H9 (cell line): Measurements from ENCODE around the gene MRPL2. TPM values are rescaled to one million over a fixed set of nuclear protein-coding genes. Genes with fewer than 3 reads are reported as not detected.

ENCODE experiments used
- DNase-seq: peaks from one replicate; pipeline ENCODE4 v3.0.0-alpha.2; 2017
- H2AFZ ChIP-seq: one replicate; pipeline ENCODE4 v1.6.1; 2013; ENCODE audit warnings: mild to moderate bottlenecking, low read length, control low read depth, moderate library complexity
- H2AK5ac ChIP-seq: 2 replicates; pipeline ENCODE4 v1.6.1; 2013; ENCODE audit warnings: low read length, control low read depth, mixed read lengths; ENCODE audit not compliant: insufficient read length
- H2BK120ac ChIP-seq: one replicate; pipeline ENCODE4 v1.6.1; 2013; ENCODE audit warnings: low read depth, mild to moderate bottlenecking, low read length, control low read depth, inconsistent platforms; ENCODE audit not compliant: poor library complexity, severe bottlenecking
- H2BK12ac ChIP-seq: 2 replicates; pipeline ENCODE4 v1.6.1; 2013; ENCODE audit warnings: low read length, control low read depth, mixed read lengths, low read depth; ENCODE audit not compliant: insufficient read length
- H2BK15ac ChIP-seq: 2 replicates; pipeline ENCODE4 v1.6.1; 2013; ENCODE audit warnings: low read depth, low read length, control low read depth
- H2BK20ac ChIP-seq: one replicate; pipeline ENCODE4 v1.6.1; 2013; ENCODE audit warnings: low read depth, mild to moderate bottlenecking, low read length, control low read depth, inconsistent platforms; ENCODE audit not compliant: poor library complexity, severe bottlenecking
- H2BK5ac ChIP-seq: 2 replicates; pipeline ENCODE4 v1.6.1; 2013; ENCODE audit warnings: low read length, control low read depth, mixed read lengths; ENCODE audit not compliant: insufficient read length
- H3K14ac ChIP-seq: 2 replicates; pipeline ENCODE4 v1.6.1; 2013; ENCODE audit warnings: low read length, control low read depth; ENCODE audit not compliant: insufficient read depth
- H3K18ac ChIP-seq: 2 replicates; pipeline ENCODE4 v1.6.1; 2013; ENCODE audit warnings: low read depth, mild to moderate bottlenecking, mixed read lengths, low read length, control low read depth; ENCODE audit not compliant: insufficient read length
- H3K23ac ChIP-seq: 2 replicates; pipeline ENCODE4 v1.6.1; 2013; ENCODE audit warnings: low read length, control low read depth, mixed read lengths, low read depth; ENCODE audit not compliant: insufficient read length
- H3K23me2 ChIP-seq: 2 replicates; pipeline ENCODE4 v1.6.1; 2013; ENCODE audit warnings: low read depth, mild to moderate bottlenecking, mixed read lengths, low read length, control low read depth; ENCODE audit not compliant: insufficient read length, poor library complexity, severe bottlenecking
- H3K27ac ChIP-seq: 2 replicates; pipeline ENCODE4 v1.5.1; 2013; ENCODE audit warnings: low read length, control low read depth, mixed read lengths, low read depth; ENCODE audit not compliant: insufficient read length
- H3K27me3 ChIP-seq: 2 replicates; pipeline ENCODE4 v1.6.1; 2013; ENCODE audit warnings: low read length, control low read depth, inconsistent platforms; ENCODE audit not compliant: insufficient read depth
- H3K4ac ChIP-seq: 2 replicates; pipeline ENCODE4 v1.6.1; 2013; ENCODE audit warnings: low read depth, mild to moderate bottlenecking, control low read depth, inconsistent platforms, low read length, moderate library complexity
- H3K4me1 ChIP-seq: 2 replicates; pipeline ENCODE4 v1.6.1; 2013; ENCODE audit warnings: low read length, control low read depth, inconsistent platforms; ENCODE audit not compliant: insufficient read depth
- H3K4me2 ChIP-seq: 2 replicates; pipeline ENCODE4 v1.6.1; 2013; ENCODE audit warnings: low read length, control low read depth, mixed read lengths; ENCODE audit not compliant: insufficient read length, insufficient read depth
- H3K56ac ChIP-seq: 2 replicates; pipeline ENCODE4 v1.6.1; 2013; ENCODE audit warnings: low read depth, mild to moderate bottlenecking, mixed read lengths, low read length, control low read depth; ENCODE audit not compliant: insufficient read length
- H3K79me1 ChIP-seq: 2 replicates; pipeline ENCODE4 v1.6.1; 2013; ENCODE audit warnings: low read depth, mild to moderate bottlenecking, moderate library complexity, low read length, control low read depth, inconsistent platforms; ENCODE audit not compliant: insufficient read depth, poor library complexity, severe bottlenecking
- H3K79me2 ChIP-seq: 2 replicates; pipeline ENCODE4 v1.6.1; 2013; ENCODE audit warnings: low read length, control low read depth, inconsistent platforms; ENCODE audit not compliant: insufficient read depth
- H3K9ac ChIP-seq: 2 replicates; pipeline ENCODE4 v1.6.1; 2013; ENCODE audit warnings: low read length, control low read depth, mixed read lengths; ENCODE audit not compliant: insufficient read length; ENCODE audit errors: extremely low read depth
- H3K9me3 ChIP-seq: one replicate; pipeline ENCODE4 v1.6.1; 2013; ENCODE audit warnings: low read depth, low read length, inconsistent platforms; ENCODE audit not compliant: control insufficient read depth
- H3T11ph ChIP-seq: one replicate; pipeline ENCODE4 v1.6.1; 2013; ENCODE audit warnings: mild to moderate bottlenecking, low read length, control low read depth, inconsistent platforms
- H4K20me1 ChIP-seq: one replicate; pipeline ENCODE4 v1.6.1; 2013; ENCODE audit not compliant: control insufficient read depth, insufficient read length, insufficient read depth
- H4K5ac ChIP-seq: 2 replicates; pipeline ENCODE4 v1.6.1; 2013; ENCODE audit warnings: low read depth, mild to moderate bottlenecking, mixed read lengths, low read length, control low read depth; ENCODE audit not compliant: insufficient read length
- H4K8ac ChIP-seq: replicated peaks from 2 replicates; pipeline ENCODE4 v1.6.1; 2013; ENCODE audit warnings: low read length, control low read depth, mixed read lengths, low read depth; ENCODE audit not compliant: insufficient read length
- H4K91ac ChIP-seq: 2 replicates; pipeline ENCODE4 v1.6.1; 2013; ENCODE audit warnings: low read depth, mild to moderate bottlenecking, moderate library complexity, mixed read lengths, low read length, control low read depth; ENCODE audit not compliant: insufficient read length
- H3K27ac Mint-ChIP-seq, 3 experiments: 2 replicates in 2 of 3; 3 replicates in 1 of 3; pipeline ENCODE4 v1.8.0; 2020 to 2021; ENCODE audit warnings: mixed read lengths in 3 of 3, mild to moderate bottlenecking in 1 of 3, moderate library complexity in 1 of 3
- H3K27me3 Mint-ChIP-seq: 2 replicates; pipeline ENCODE4 v1.8.0; 2021; ENCODE audit warnings: low read depth, mild to moderate bottlenecking, moderate library complexity, mixed read lengths
- H3K36me3 Mint-ChIP-seq, 3 experiments: 2 replicates in 2 of 3; 3 replicates in 1 of 3; pipeline ENCODE4 v1.8.0; 2020 to 2021; ENCODE audit warnings: low read depth in 3 of 3, mixed read lengths in 3 of 3; ENCODE audit not compliant: insufficient read depth in 1 of 3
- H3K4me1 Mint-ChIP-seq, 2 experiments: 2 replicates each; pipeline ENCODE4 v1.8.0; 2020; ENCODE audit warnings: mixed read lengths in 2 of 2
- H3K4me3 Mint-ChIP-seq, 2 experiments: 2 replicates in 1 of 2; 3 replicates in 1 of 2; pipeline ENCODE4 v1.8.0; 2020 to 2021; ENCODE audit warnings: mild to moderate bottlenecking in 2 of 2, mixed read lengths in 2 of 2, moderate library complexity in 1 of 2
- H3K9me3 Mint-ChIP-seq, 2 experiments: 2 replicates in 1 of 2; 3 replicates in 1 of 2; pipeline ENCODE4 v1.8.0; 2020; ENCODE audit warnings: mild to moderate bottlenecking in 2 of 2, mixed read lengths in 2 of 2, moderate library complexity in 1 of 2
- WGBS: extraction: QIAGEN DNeasy Blood & Tissue Kit; methylation state at CpG from one replicate; pipeline ENCODE4 v1.1.7; 2013; ENCODE audit warnings: missing lambda C conversion rate, low lambda C conversion rate, mixed read lengths; ENCODE audit not compliant: insufficient read length; ENCODE audit errors: extremely low coverage; 5-methylcytosine and 5-hydroxymethylcytosine counted together
- total RNA-seq: library from RNA; stranded (reverse); gene quantifications from 2 replicates; pipeline ENCODE4 v1.2.1, GENCODE V29; 2021
- TF ChIP-seq, protein P1 (sequence below): fragments of 200-600 bp; sonication (generic); conservative IDR thresholded peaks from 3 replicates; pipeline ENCODE4 v1.8.0; 2021; ENCODE audit warnings: antibody characterized with exemption, mild to moderate bottlenecking

Gene MRPL2
- total RNA-seq, 1 experiment from 2014 or later = 74.4 TPM

DNA sequence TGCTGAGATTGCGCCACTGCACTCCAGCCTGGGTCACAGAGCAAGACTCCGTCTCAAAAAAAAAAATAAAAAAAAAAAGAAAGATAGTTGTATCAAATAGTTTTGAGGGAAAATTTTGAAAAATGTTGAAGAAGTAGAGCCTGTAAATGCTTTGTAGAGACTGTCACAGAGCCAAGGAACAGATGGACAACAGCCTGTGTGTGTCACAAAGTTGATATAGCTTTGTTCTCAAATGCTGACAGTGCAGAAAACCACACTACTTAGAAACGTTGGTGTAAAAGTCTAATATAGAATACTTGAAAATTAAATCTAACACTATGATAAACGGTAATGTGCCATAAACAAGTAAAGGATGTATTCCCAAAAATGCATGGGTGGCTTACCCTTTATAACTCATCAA lies 42.3 kb upstream of the MRPL2 start:
- WGBS = no CpG with 5 or more reads among the region's 4 CpGs
- no peak overlapping the region for H3T11ph ChIP-seq
- H3K4me1 ChIP-seq = peaks cover 12% of the 10 kb centered on the region; the same call in 1 of the 2 replicates
- TF ChIP-seq, protein P1, sequence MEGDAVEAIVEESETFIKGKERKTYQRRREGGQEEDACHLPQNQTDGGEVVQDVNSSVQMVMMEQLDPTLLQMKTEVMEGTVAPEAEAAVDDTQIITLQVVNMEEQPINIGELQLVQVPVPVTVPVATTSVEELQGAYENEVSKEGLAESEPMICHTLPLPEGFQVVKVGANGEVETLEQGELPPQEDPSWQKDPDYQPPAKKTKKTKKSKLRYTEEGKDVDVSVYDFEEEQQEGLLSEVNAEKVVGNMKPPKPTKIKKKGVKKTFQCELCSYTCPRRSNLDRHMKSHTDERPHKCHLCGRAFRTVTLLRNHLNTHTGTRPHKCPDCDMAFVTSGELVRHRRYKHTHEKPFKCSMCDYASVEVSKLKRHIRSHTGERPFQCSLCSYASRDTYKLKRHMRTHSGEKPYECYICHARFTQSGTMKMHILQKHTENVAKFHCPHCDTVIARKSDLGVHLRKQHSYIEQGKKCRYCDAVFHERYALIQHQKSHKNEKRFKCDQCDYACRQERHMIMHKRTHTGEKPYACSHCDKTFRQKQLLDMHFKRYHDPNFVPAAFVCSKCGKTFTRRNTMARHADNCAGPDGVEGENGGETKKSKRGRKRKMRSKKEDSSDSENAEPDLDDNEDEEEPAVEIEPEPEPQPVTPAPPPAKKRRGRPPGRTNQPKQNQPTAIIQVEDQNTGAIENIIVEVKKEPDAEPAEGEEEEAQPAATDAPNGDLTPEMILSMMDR = no peak
- H3K27me3 Mint-ChIP-seq = no peaks in the 10 kb centered on the region
- no peak overlapping the region for H3K4ac ChIP-seq
- no peak overlapping the region for H3K27ac ChIP-seq
- no peak overlapping the region for H4K91ac ChIP-seq
- H3K9me3 ChIP-seq = no peaks in the 10 kb centered on the region
- no peak overlapping the region for H2BK15ac ChIP-seq
- H3K4me3 Mint-ChIP-seq = no peak overlapping the region
- H2AK5ac ChIP-seq = no peak overlapping the region
- H3K18ac ChIP-seq = no peak overlapping the region
- no peak overlapping the region for H2BK12ac ChIP-seq
- no peak overlapping the region for H3K9ac ChIP-seq
- H3K23ac ChIP-seq = no peak overlapping the region
- no peak overlapping the region for H3K14ac ChIP-seq
- H3K79me2 ChIP-seq = peaks cover 3% of the 10 kb centered on the region; the same call in 1 of the 2 replicates
- H2BK20ac ChIP-seq = no peak overlapping the region
- no peak overlapping the region for H3K27ac Mint-ChIP-seq
- no peak overlapping the region for H3K56ac ChIP-seq
- H4K5ac ChIP-seq = no peak overlapping the region
- H3K36me3 Mint-ChIP-seq = peaks cover 5 to 12% (median 6%) of the 10 kb centered on the region in 3 experiments; a peak in 4 of 7 replicates
- no peak for DNase-seq
- no peaks in the 10 kb centered on the region for H3K9me3 Mint-ChIP-seq
- no peak overlapping the region for H4K8ac ChIP-seq
- no peaks in the 10 kb centered on the region for H4K20me1 ChIP-seq
- H2BK5ac ChIP-seq = no peak overlapping the region
- H3K23me2 ChIP-seq = no peaks in the 10 kb centered on the region
- H2BK120ac ChIP-seq = no peak overlapping the region
- H2AFZ ChIP-seq = no peak overlapping the region
- no peak overlapping the region for H3K4me2 ChIP-seq
- peaks cover 40 to 44% of the 10 kb centered on the region in 2 experiments for H3K4me1 Mint-ChIP-seq
- no peaks in the 10 kb centered on the region for H3K27me3 ChIP-seq
- H3K79me1 ChIP-seq = no peaks in the 10 kb centered on the region
